ENCODE measurements around the gene UBE2I. TPM values are rescaled to one million over a fixed set of nuclear protein-coding genes. Genes with fewer than 3 reads are reported as not detected.

The UBE2I gene
- total RNA-seq, 1 experiment from 2014 or later: 290 TPM

DNA sequence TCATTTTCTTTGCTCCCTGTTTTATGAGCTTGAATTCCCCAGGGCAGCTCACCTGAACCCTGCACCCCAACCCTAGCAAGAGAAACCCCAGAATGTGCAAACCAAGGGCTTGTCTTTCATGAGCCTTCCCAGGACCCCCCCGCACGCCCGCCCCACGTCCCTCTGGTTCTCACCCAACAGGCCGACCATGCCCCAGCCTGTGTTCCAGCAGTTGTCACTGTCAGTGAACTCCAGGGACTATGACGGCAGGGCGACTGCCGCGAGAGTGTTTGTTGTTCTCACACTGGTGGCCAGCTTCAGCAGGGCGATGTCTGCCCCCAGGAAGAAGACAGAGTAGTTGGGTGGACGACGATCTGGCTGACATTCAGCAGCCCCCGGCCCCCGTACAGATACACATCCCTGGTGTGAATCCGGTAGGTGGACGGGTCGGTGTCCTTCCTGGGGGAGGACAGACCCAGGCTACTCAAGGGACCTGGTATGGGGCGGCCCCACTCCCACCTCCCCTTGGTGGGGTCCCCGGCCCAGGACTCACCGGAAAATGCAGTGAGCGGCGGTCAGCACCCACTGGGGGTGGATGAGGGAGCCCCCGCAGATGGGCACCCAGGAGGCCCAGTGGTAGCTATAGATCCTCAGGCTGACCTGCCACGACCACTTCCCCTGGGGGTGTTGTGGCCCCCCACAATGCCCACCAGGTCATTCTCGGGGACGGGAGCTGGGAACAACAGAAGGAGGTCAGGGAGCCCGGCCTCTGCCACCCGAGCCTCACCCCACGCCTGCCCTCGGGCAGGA, 33.5 kb upstream of the UBE2I start:
- Histone ChIP-seq H2BK12ac (ENCODE audit: insufficient read length, low read depth, low read length) (no peak overlapping the region), H4K8ac (replicated peaks; ENCODE audit: insufficient read length, low read depth, low read length) (no peak overlapping the region), H2AK5ac (ENCODE audit: insufficient read length, low read length) (no peak overlapping the region), H3K4ac (ENCODE audit: low read depth, low read length) (no peak overlapping the region), H3K27ac (ENCODE audit: insufficient read length, low read depth, low read length) (no peak overlapping the region), H4K5ac (ENCODE audit: insufficient read length, low read depth, low read length) (no peak overlapping the region), H2BK15ac (ENCODE audit: low read depth, low read length) (no peak overlapping the region), H3K23ac (ENCODE audit: insufficient read length, low read depth, low read length) (no peak overlapping the region), H3K14ac (ENCODE audit: insufficient read depth, low read length) (no peak overlapping the region), H3K9me3 (ENCODE audit: control insufficient read depth, low read depth, low read length) (no peaks in the 10 kb centered on the region), H2AFZ (ENCODE audit: low read length) (no peak overlapping the region), H3K18ac (ENCODE audit: insufficient read length, low read depth, low read length) (no peak overlapping the region), H2BK120ac (ENCODE audit: low read depth, low read length, poor library complexity, severe bottlenecking) (no peak overlapping the region), H2BK5ac (ENCODE audit: insufficient read length, low read length) (no peak overlapping the region), H4K20me1 (ENCODE audit: control insufficient read depth, insufficient read depth, insufficient read length) (no peaks in the 10 kb centered on the region), H4K91ac (ENCODE audit: insufficient read length, low read depth, low read length) (no peak overlapping the region), H3T11ph (ENCODE audit: low read length) (no peak overlapping the region), H3K4me1 (ENCODE audit: insufficient read depth, low read length) (no peaks in the 10 kb centered on the region; the same call in 1 of the 2 replicates), H3K4me2 (ENCODE audit: insufficient read depth, insufficient read length, low read length) (no peak overlapping the region), H3K9ac (ENCODE audit: extremely low read depth, insufficient read length, low read length) (no peak overlapping the region), H3K23me2 (ENCODE audit: insufficient read length, low read depth, low read length, poor library complexity, severe bottlenecking) (no peaks in the 10 kb centered on the region), H3K79me2 (ENCODE audit: insufficient read depth, low read length) (no peaks in the 10 kb centered on the region), H2BK20ac (ENCODE audit: low read depth, low read length, poor library complexity, severe bottlenecking) (no peak overlapping the region), H3K56ac (ENCODE audit: insufficient read length, low read depth, low read length) (no peak overlapping the region), H3K79me1 (ENCODE audit: insufficient read depth, low read depth, low read length, poor library complexity, severe bottlenecking) (no peaks in the 10 kb centered on the region), H3K27me3 (ENCODE audit: insufficient read depth, low read length) (no peaks in the 10 kb centered on the region)
- Mint-ChIP-seq H3K4me1 (peaks cover 5 to 12% of the 10 kb centered on the region in 2 experiments; a peak in 3 of 4 replicates), H3K4me3 (no peak overlapping the region), H3K36me3 (ENCODE audit: insufficient read depth in 1 of 3, low read depth in 3 of 3) (peaks cover 0 to 4% (median 0%) of the 10 kb centered on the region in 3 experiments; a peak in 2 of 7 replicates), H3K27me3 (ENCODE audit: low read depth) (peaks cover 36% of the 10 kb centered on the region), H3K9me3 (no peaks in the 10 kb centered on the region), H3K27ac (no peak overlapping the region)
- WGBS (ENCODE audit: extremely low coverage, insufficient read length, low lambda C conversion rate): no CpG with 5 or more reads among the region's 30 CpGs
- no peak for DNase-seq
- TF ChIP-seq CTCF (conservative IDR thresholded peaks at IDR 0.05): no peak

Measured in H9 (cell line).